ENCODE measurements around the gene ZNF841.
"Not testable (repeated sequence)": the region's sequence is repeated elsewhere in the genome, so short reads cannot be mapped to it uniquely, and the experiment has no call there.

The ZNF841 gene

GRCh38 chr19:52110780-52111179 is 15.2 kb upstream of the ZNF841 start:
- TF ChIP-seq CTCF (IDR thresholded peaks at IDR 0.05) = no peak
- Mint-ChIP-seq H3K27ac (no peak overlapping the region), H3K4me3 (no peak overlapping the region), H3K36me3 (ENCODE audit: low read depth) (peaks cover 57% of the 10 kb centered on the region), H3K27me3 (ENCODE audit: low read depth, poor library complexity) (peaks cover 2% of the 10 kb centered on the region), H3K4me1 (no peaks in the 10 kb centered on the region), H3K9me3 (peaks cover 100% of the 10 kb centered on the region)
- DNase-seq = no peak

- no peak overlapping the region for H3K4me3 Mint-ChIP-seq
- peaks cover 10% of the 10 kb centered on the region for H3K36me3 Mint-ChIP-seq (ENCODE audit: low read depth)
- H3K27me3 Mint-ChIP-seq (ENCODE audit: low read depth, poor library complexity) = peaks cover 3% of the 10 kb centered on the region
- H3K9me3 Mint-ChIP-seq = peaks cover 89% of the 10 kb centered on the region
- no peak overlapping the region for H3K27ac Mint-ChIP-seq
- no peak for DNase-seq
- no peak for TF ChIP-seq CTCF (IDR thresholded peaks at IDR 0.05)
- H3K4me1 Mint-ChIP-seq = no peaks in the 10 kb centered on the region
Measured at GRCh38 chr19:52102782-52103181, 7.2 kb upstream of the ZNF841 start.

GRCh38 chr19:52101866-52102562 is 6.4 kb upstream of the ZNF841 start:
- Mint-ChIP-seq H3K36me3 (ENCODE audit: low read depth) (peaks cover 10% of the 10 kb centered on the region), H3K27ac (no peak overlapping the region), H3K4me1 (no peaks in the 10 kb centered on the region), H3K4me3 (no peak overlapping the region), H3K9me3 (peaks cover 89% of the 10 kb centered on the region), H3K27me3 (ENCODE audit: low read depth, poor library complexity) (peaks cover 3% of the 10 kb centered on the region)
- no peak for DNase-seq
- no peak for TF ChIP-seq CTCF (IDR thresholded peaks at IDR 0.05)

GRCh38 chr19:52099497-52100138 is 4.1 kb upstream of the ZNF841 start:
- H3K27ac Mint-ChIP-seq = no peak overlapping the region

GRCh38 chr19:52096416-52096815 is 851 bp upstream of the ZNF841 start:
- H3K27ac Mint-ChIP-seq; DNase-seq; H3K27me3 Mint-ChIP-seq (ENCODE audit: low read depth, poor library complexity): not testable (repeated sequence)
- Mint-ChIP-seq H3K36me3 (ENCODE audit: low read depth) (peaks cover 53% of the 10 kb centered on the region), H3K4me3 (peak overlapping the region; percentile 93), H3K9me3 (peaks cover 97% of the 10 kb centered on the region), H3K4me1 (peaks cover 16% of the 10 kb centered on the region)

More at GRCh38 chr19:52099497-52100138, 4.1 kb upstream of the ZNF841 start:
- Mint-ChIP-seq H3K36me3 (ENCODE audit: low read depth) (peaks cover 21% of the 10 kb centered on the region), H3K27me3 (ENCODE audit: low read depth, poor library complexity) (no peaks in the 10 kb centered on the region), H3K4me1 (peaks cover 5% of the 10 kb centered on the region), H3K9me3 (peaks cover 93% of the 10 kb centered on the region), H3K4me3 (no peak overlapping the region)
- no peak for TF ChIP-seq CTCF (IDR thresholded peaks at IDR 0.05)
- no peak for DNase-seq

- peak overlapping the region; percentile 93 for H3K4me3 Mint-ChIP-seq
- H3K27me3 Mint-ChIP-seq (ENCODE audit: low read depth, poor library complexity) = peaks cover 3% of the 10 kb centered on the region
- DNase-seq = no peak
- H3K27ac Mint-ChIP-seq = peak overlapping the region; percentile 68
- H3K9me3 Mint-ChIP-seq = peaks cover 99% of the 10 kb centered on the region
- no peak for TF ChIP-seq CTCF (IDR thresholded peaks at IDR 0.05)
- H3K36me3 Mint-ChIP-seq (ENCODE audit: low read depth) = peaks cover 70% of the 10 kb centered on the region
- peaks cover 16% of the 10 kb centered on the region for H3K4me1 Mint-ChIP-seq
Measured at GRCh38 chr19:52094526-52095130, 937 bp downstream of the ZNF841 start.

All from nephron progenitor cell (in vitro differentiated cells).